ENCODE measurements around the gene BARHL1. TPM values are rescaled to one million over a fixed set of nuclear protein-coding genes. Genes with fewer than 3 reads are reported as not detected.

BARHL1 gene
- total RNA-seq, 1 experiment from 2014 or later: 0.15 TPM

- TF ChIP-seq E2F1 (CRISPR knock-in tag; IDR thresholded peaks at IDR 0.05) (no peak), TP53 (CRISPR knock-in tag; IDR thresholded peaks at IDR 0.05) (no peak), CBFB (CRISPR knock-in tag; IDR thresholded peaks at IDR 0.05; ENCODE audit: low read depth) (no peak), HMGXB4 (CRISPR knock-in tag; IDR thresholded peaks at IDR 0.05) (no peak; the same call in 1 of the 2 replicates), GTF2I (CRISPR knock-in tag; conservative IDR thresholded peaks at IDR 0.05) (no peak), ZNF263 (CRISPR knock-in tag; IDR thresholded peaks at IDR 0.05; ENCODE audit: low read depth) (no peak), CREB1 (CRISPR knock-in tag; IDR thresholded peaks at IDR 0.05) (no peak), USF1 (CRISPR knock-in tag; IDR thresholded peaks at IDR 0.05) (peak; percentile 71)
Measured at GRCh38 chr9:132546148-132547051, 36.0 kb upstream of the BARHL1 start (continued).

GRCh38 chr9:132547052-132547431, 35.4 kb upstream of the BARHL1 start:
- no peak overlapping the region for H3K27ac Mint-ChIP-seq
- no peaks in the 10 kb centered on the region for H3K9me3 Mint-ChIP-seq
- no peaks in the 10 kb centered on the region for H3K36me3 Mint-ChIP-seq
- POLR2A ChIA-PET: no interaction called here
- H3K4me1 Mint-ChIP-seq: peaks cover 22% of the 10 kb centered on the region
- TF ChIP-seq OVOL2 (CRISPR knock-in tag; IDR thresholded peaks at IDR 0.05; ENCODE audit: borderline replicate concordance) (no peak), CTCF (IDR thresholded peaks at IDR 0.05) (peak; percentile 11)
- H3K27me3 Mint-ChIP-seq (ENCODE audit: low read depth): no peaks in the 10 kb centered on the region
- DNase-seq (ENCODE audit: low spot score): no peak
- CTCF ChIA-PET: interaction anchor here (0.6 to 3.1 kb wide), 53 partner anchors 9 to 1500 kb away, joined by 3 to 63 read pairs (median 4); partner anchors contain the start of genes CFAP77, DDX31, SETX and SPACA9
- ATAC-seq: no peak
- H3K4me3 Mint-ChIP-seq: peak overlapping the region; percentile 66; the same call in 1 of the 2 replicates

- 0 out of 2 replicates have a peak overlapping the region, but pooled peaks have one; percentile 23 for H3K27ac Mint-ChIP-seq
- no peak for DNase-seq (ENCODE audit: low spot score)
- H3K9me3 Mint-ChIP-seq: no peaks in the 10 kb centered on the region
- peaks cover 22% of the 10 kb centered on the region for H3K4me1 Mint-ChIP-seq
- H3K27me3 Mint-ChIP-seq (ENCODE audit: low read depth): no peaks in the 10 kb centered on the region
- ATAC-seq: no peak
- no peaks in the 10 kb centered on the region for H3K36me3 Mint-ChIP-seq
- ChIA-PET CTCF (interaction anchor here (0.6 to 3.1 kb wide), 44 partner anchors 8 to 1501 kb away, joined by 3 to 63 read pairs (median 5); partner anchors contain the start of genes CFAP77, DDX31, SETX and SPACA9), POLR2A (no interaction called here)
- H3K4me3 Mint-ChIP-seq: no peak overlapping the region
- TF ChIP-seq ZNF121 (CRISPR knock-in tag; IDR thresholded peaks at IDR 0.05) (no peak), GTF2I (CRISPR knock-in tag; conservative IDR thresholded peaks at IDR 0.05) (no peak), ZSCAN18 (CRISPR knock-in tag; IDR thresholded peaks at IDR 0.05) (no peak), E2F5 (CRISPR knock-in tag; IDR thresholded peaks at IDR 0.05) (no peak), HMGXB4 (CRISPR knock-in tag; IDR thresholded peaks at IDR 0.05) (no peak), HMGA2 (CRISPR knock-in tag; IDR thresholded peaks at IDR 0.05) (no peak), CREB1 (CRISPR knock-in tag; IDR thresholded peaks at IDR 0.05) (no peak), PREB (CRISPR knock-in tag; IDR thresholded peaks at IDR 0.05; ENCODE audit: borderline replicate concordance) (no peak), MLX (CRISPR knock-in tag; IDR thresholded peaks at IDR 0.05) (no peak), KAT7 (CRISPR knock-in tag; IDR thresholded peaks at IDR 0.05; ENCODE audit: borderline replicate concordance) (no peak), ZNF671 (CRISPR knock-in tag; IDR thresholded peaks at IDR 0.05) (no peak), ZNF423 (CRISPR knock-in tag; IDR thresholded peaks at IDR 0.05) (no peak), NFYB (CRISPR knock-in tag; conservative IDR thresholded peaks at IDR 0.05; ENCODE audit: low read depth) (no peak)
Measured at GRCh38 chr9:132547436-132547835, 35.0 kb upstream of the BARHL1 start.

All from WTC11 (cell line).